Neuronal stem cell (in vitro differentiated cells): ENCODE measurements around the gene STING1.
A peak's percentile ranks its signal among the peaks of the same experiment; 100 is the strongest.

Experiments
- DNase-seq: peaks from one replicate; pipeline ENCODE4 v3.0.0-alpha.2; 2013; ENCODE audit warnings: low spot score
- H2AFZ ChIP-seq: one replicate; pipeline ENCODE4 v1.6.1; 2013; ENCODE audit warnings: mild to moderate bottlenecking, low read length, inconsistent platforms
- H2AK5ac ChIP-seq: 2 replicates; pipeline ENCODE4 v1.6.1; 2013; ENCODE audit warnings: low read depth, mild to moderate bottlenecking, inconsistent platforms, low read length, moderate library complexity, mixed read lengths
- H2BK120ac ChIP-seq: 2 replicates; pipeline ENCODE4 v1.6.1; 2013; ENCODE audit warnings: low read depth, mild to moderate bottlenecking, inconsistent platforms, low read length, moderate library complexity, mixed read lengths
- H2BK12ac ChIP-seq: one replicate; pipeline ENCODE4 v1.6.1; 2013; ENCODE audit warnings: low read length, inconsistent platforms
- H2BK15ac ChIP-seq: 2 replicates; pipeline ENCODE4 v1.6.1; 2013; ENCODE audit warnings: mild to moderate bottlenecking, low read length, inconsistent platforms, mixed read lengths
- H2BK5ac ChIP-seq: one replicate; pipeline ENCODE4 v1.6.1; 2013; ENCODE audit warnings: inconsistent platforms, mild to moderate bottlenecking, low read length, moderate library complexity
- H3K14ac ChIP-seq: one replicate; pipeline ENCODE4 v1.6.1; 2013; ENCODE audit warnings: low read length, inconsistent platforms
- H3K18ac ChIP-seq: 2 replicates; pipeline ENCODE4 v1.6.1; 2013; ENCODE audit warnings: low read length, inconsistent platforms
- H3K23ac ChIP-seq: 2 replicates; pipeline ENCODE4 v1.6.1; 2013; ENCODE audit warnings: low read depth, mild to moderate bottlenecking, mixed read lengths, low read length, inconsistent platforms; ENCODE audit not compliant: poor library complexity
- H3K27ac ChIP-seq: replicated peaks from 3 replicates; pipeline ENCODE4 v1.5.1; 2013; ENCODE audit warnings: low read length, inconsistent platforms
- H3K27me3 ChIP-seq, 3 experiments: 2 replicates each; pipeline ENCODE4 v1.6.1; 2013; ENCODE audit warnings: low read length in 3 of 3, mild to moderate bottlenecking in 2 of 3, inconsistent platforms in 1 of 3, low read depth in 1 of 3, mixed read lengths in 1 of 3, moderate library complexity in 1 of 3; ENCODE audit not compliant: control insufficient read depth in 3 of 3, insufficient read depth in 3 of 3
- H3K36me3 ChIP-seq, 2 donors: replicated peaks in 1 of 2; 2 replicates each; pipeline ENCODE4 v1.6.1; 2013; ENCODE audit warnings: low read length in 2 of 2; ENCODE audit not compliant: control insufficient read depth in 2 of 2, insufficient read depth in 2 of 2
- H3K4ac ChIP-seq: 2 replicates; pipeline ENCODE4 v1.6.1; 2013; ENCODE audit warnings: inconsistent platforms, mild to moderate bottlenecking, low read length, moderate library complexity
- H3K4me1 ChIP-seq, 2 donors: 1 replicate in 1 of 2; 2 replicates in 1 of 2; pipeline ENCODE4 v1.6.1; 2013; ENCODE audit warnings: low read length in 2 of 2, low read depth in 1 of 2; ENCODE audit not compliant: control insufficient read depth in 2 of 2, insufficient read depth in 1 of 2
- H3K4me2 ChIP-seq: one replicate; pipeline ENCODE4 v1.6.1; 2013; ENCODE audit warnings: mild to moderate bottlenecking, low read length, inconsistent platforms; ENCODE audit not compliant: insufficient read depth, poor library complexity, severe bottlenecking
- H3K4me3 ChIP-seq, 2 donors: 2 replicates each; pipeline ENCODE4 v1.5.1; 2013; ENCODE audit warnings: low read length in 2 of 2, mild to moderate bottlenecking in 2 of 2, inconsistent platforms in 1 of 2, moderate library complexity in 1 of 2
- H3K79me1 ChIP-seq: one replicate; pipeline ENCODE4 v1.6.1; 2013; ENCODE audit warnings: low read depth, mild to moderate bottlenecking, inconsistent platforms, low read length, moderate library complexity
- H3K9ac ChIP-seq: one replicate; pipeline ENCODE4 v1.6.1; 2013; ENCODE audit warnings: mild to moderate bottlenecking, low read depth, low read length, inconsistent platforms; ENCODE audit not compliant: poor library complexity
- H3K9me3 ChIP-seq, 2 donors: replicated peaks in 1 of 2; 2 replicates each; pipeline versions ENCODE3 to v1.6.1; 2013; ENCODE audit warnings: low read length in 2 of 2, mild to moderate bottlenecking in 2 of 2, inconsistent platforms in 1 of 2, low read depth in 1 of 2, mixed read lengths in 1 of 2, moderate library complexity in 1 of 2; ENCODE audit not compliant: control insufficient read depth in 2 of 2, insufficient read depth in 1 of 2
- H4K8ac ChIP-seq: one replicate; pipeline ENCODE4 v1.6.1; 2013; ENCODE audit warnings: low read depth, mild to moderate bottlenecking, inconsistent platforms, low read length, moderate library complexity
- H4K91ac ChIP-seq: one replicate; pipeline ENCODE4 v1.6.1; 2013; ENCODE audit warnings: low read length, low read depth, mild to moderate bottlenecking, inconsistent platforms; ENCODE audit not compliant: poor library complexity
- WGBS, 2 donors: extraction: QIAGEN DNeasy Blood & Tissue Kit; methylation state at CpG; one replicate each; pipeline ENCODE4 v1.1.7; 2013; ENCODE audit warnings: missing lambda C conversion rate in 2 of 2, mixed read lengths in 1 of 2; ENCODE audit not compliant: insufficient read length in 2 of 2, insufficient replicate concordance in 1 of 2; ENCODE audit errors: extremely low coverage in 2 of 2; 5-methylcytosine and 5-hydroxymethylcytosine counted together

STING1 gene

GRCh38 chr5:139451176-139451575 is 31.4 kb downstream of the STING1 start:
- H3K18ac ChIP-seq: no peak overlapping the region
- no peak overlapping the region for H3K27ac ChIP-seq
- peaks cover 2% of the 10 kb centered on the region for H3K79me1 ChIP-seq
- H3K4me2 ChIP-seq: no peak overlapping the region
- H3K9ac ChIP-seq: no peak overlapping the region
- no peak overlapping the region for H4K91ac ChIP-seq
- H3K4me3 ChIP-seq: peak overlapping the region in 1 of 2 donors; percentile 73
- peak overlapping the region; percentile 25 for H3K14ac ChIP-seq
- H2BK15ac ChIP-seq: no peak overlapping the region
- 100% methylated on average over 2 of the region's 2 CpGs for WGBS, 2 donors
- H2BK12ac ChIP-seq: no peak overlapping the region
- H2AK5ac ChIP-seq: no peak overlapping the region
- H3K23ac ChIP-seq: no peak overlapping the region
- H3K4ac ChIP-seq: no peak overlapping the region
- H3K9me3 ChIP-seq: peaks cover 0 to 7% of the 10 kb centered on the region in 2 donors
- no peak overlapping the region for H2BK5ac ChIP-seq
- H3K27me3 ChIP-seq: peaks cover 0 to 3% (median 0%) of the 10 kb centered on the region in 3 experiments
- H2AFZ ChIP-seq: no peak overlapping the region
- no peaks in the 10 kb centered on the region for H3K4me1 ChIP-seq
- no peak overlapping the region for H4K8ac ChIP-seq
- H2BK120ac ChIP-seq: no peak overlapping the region
- no peak for DNase-seq
- no peaks in the 10 kb centered on the region for H3K36me3 ChIP-seq

DNA sequence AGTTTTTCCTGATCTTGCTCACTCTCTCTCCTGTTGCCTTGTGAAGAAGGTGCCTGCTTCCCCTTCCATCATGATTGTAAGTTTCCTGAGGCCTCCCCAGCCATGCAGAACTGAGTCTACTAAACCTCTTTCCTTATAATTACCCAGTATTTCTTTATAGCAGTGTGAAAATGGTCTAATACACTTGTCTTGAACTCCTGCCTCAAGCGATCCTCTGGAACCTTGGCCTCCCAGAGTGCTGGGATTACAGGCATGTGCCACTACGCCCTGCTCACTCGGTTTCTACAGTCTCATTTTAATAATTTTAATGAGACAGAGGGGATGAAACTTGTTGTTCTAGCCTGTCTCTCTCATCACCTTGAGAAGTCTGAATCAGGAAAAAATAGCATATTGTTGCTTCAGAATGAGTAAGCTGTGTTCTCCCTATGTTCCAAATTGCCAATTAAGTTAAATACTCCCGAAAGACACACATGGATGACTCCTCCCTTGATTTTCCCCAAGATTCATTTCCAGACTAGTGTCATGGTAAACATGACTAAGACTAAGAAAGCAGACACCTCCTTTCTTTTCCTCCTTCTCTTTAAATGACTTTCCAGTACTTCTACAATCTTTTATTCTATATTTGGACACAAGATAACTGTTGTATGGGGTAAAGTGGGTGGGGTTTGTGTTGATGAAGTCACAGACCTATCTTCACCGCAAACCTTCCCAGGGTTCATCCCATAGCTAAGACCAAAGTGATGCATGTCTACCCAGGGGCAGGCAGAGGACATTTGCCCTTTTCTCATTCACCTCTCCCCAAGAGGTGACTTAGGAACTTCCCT is 35.4 kb downstream of the STING1 start:
- Histone ChIP-seq H3K4me1 (no peaks in the 10 kb centered on the region), H2AK5ac (no peak overlapping the region), H3K27ac (no peak overlapping the region), H4K8ac (no peak overlapping the region), H2AFZ (no peak overlapping the region), H3K27me3 (peaks cover 0 to 9% (median 0%) of the 10 kb centered on the region in 3 experiments), H3K79me1 (no peaks in the 10 kb centered on the region), H3K9ac (no peak overlapping the region), H3K23ac (no peak overlapping the region), H3K14ac (no peak overlapping the region), H2BK12ac (no peak overlapping the region), H3K4me3 (no peak overlapping the region), H4K91ac (no peak overlapping the region), H2BK5ac (no peak overlapping the region), H3K18ac (no peak overlapping the region), H2BK120ac (no peak overlapping the region), H3K4me2 (no peak overlapping the region), H3K9me3 (no peaks in the 10 kb centered on the region), H3K4ac (no peak overlapping the region), H3K36me3 (no peaks in the 10 kb centered on the region), H2BK15ac (no peak overlapping the region)
- no CpG with 5 or more reads among the region's 5 CpGs for WGBS, 2 donors
- DNase-seq: no peak

GRCh38 chr5:139445325-139446170 is 37.0 kb downstream of the STING1 start:
- no peak for DNase-seq
- Histone ChIP-seq H4K8ac (no peak overlapping the region), H3K27me3 (peaks cover 0 to 15% (median 0%) of the 10 kb centered on the region in 3 experiments), H3K4ac (no peak overlapping the region), H3K18ac (no peak overlapping the region), H3K4me3 (no peak overlapping the region), H4K91ac (no peak overlapping the region), H2BK15ac (no peak overlapping the region), H3K14ac (no peak overlapping the region), H2BK120ac (no peak overlapping the region), H2BK5ac (no peak overlapping the region), H3K79me1 (no peaks in the 10 kb centered on the region), H3K9ac (no peak overlapping the region), H3K9me3 (no peaks in the 10 kb centered on the region), H2AK5ac (no peak overlapping the region), H3K4me1 (no peaks in the 10 kb centered on the region), H3K4me2 (no peak overlapping the region), H2AFZ (no peak overlapping the region), H2BK12ac (no peak overlapping the region), H3K27ac (no peak overlapping the region), H3K36me3 (no peaks in the 10 kb centered on the region), H3K23ac (no peak overlapping the region)
- no CpG with 5 or more reads among the region's 7 CpGs for WGBS, 2 donors
